Choroid plexus epithelial cell (primary cell): ENCODE results near the gene PLET1.

Experiments used
- DNase-seq: peaks from one replicate; pipeline ENCODE4 v3.0.0-alpha.2; 2010; ENCODE audit warnings: low read depth
- H3K4me3 ChIP-seq: 2 replicates; pipeline ENCODE4 v1.5.1; 2011; ENCODE audit warnings: low read depth, mild to moderate bottlenecking, control low read depth, low read length, moderate library complexity
- TF ChIP-seq, protein P1 (sequence below): conservative IDR thresholded peaks from 2 replicates; pipeline ENCODE4 v1.5.1; 2011; ENCODE audit warnings: low read depth, mild to moderate bottlenecking, control low read depth, inconsistent platforms, low read length, moderate library complexity

The PLET1 gene

DNA sequence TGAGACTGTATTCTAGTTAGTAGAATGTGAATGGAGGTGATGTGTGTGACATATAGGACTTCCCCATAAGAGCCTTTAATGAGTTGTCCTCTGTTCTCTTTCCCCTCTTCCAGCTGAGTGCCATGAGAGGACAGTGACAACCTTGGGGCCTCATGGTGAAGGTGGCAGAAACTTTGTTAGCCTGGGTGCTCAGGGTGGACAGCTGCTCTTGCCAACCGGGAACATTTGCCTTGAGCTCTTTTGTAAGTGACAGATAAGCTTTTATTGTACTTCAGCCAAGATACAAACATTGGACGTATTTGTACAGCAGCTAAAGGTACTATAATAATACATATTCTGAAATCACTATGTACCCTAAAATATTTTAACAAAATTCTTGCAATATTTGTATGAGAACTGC is 33.0 kb upstream of the PLET1 start:
- no peak overlapping the region for H3K4me3 ChIP-seq
- TF ChIP-seq, protein P1, sequence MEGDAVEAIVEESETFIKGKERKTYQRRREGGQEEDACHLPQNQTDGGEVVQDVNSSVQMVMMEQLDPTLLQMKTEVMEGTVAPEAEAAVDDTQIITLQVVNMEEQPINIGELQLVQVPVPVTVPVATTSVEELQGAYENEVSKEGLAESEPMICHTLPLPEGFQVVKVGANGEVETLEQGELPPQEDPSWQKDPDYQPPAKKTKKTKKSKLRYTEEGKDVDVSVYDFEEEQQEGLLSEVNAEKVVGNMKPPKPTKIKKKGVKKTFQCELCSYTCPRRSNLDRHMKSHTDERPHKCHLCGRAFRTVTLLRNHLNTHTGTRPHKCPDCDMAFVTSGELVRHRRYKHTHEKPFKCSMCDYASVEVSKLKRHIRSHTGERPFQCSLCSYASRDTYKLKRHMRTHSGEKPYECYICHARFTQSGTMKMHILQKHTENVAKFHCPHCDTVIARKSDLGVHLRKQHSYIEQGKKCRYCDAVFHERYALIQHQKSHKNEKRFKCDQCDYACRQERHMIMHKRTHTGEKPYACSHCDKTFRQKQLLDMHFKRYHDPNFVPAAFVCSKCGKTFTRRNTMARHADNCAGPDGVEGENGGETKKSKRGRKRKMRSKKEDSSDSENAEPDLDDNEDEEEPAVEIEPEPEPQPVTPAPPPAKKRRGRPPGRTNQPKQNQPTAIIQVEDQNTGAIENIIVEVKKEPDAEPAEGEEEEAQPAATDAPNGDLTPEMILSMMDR = no peak
- no peak for DNase-seq

DNA sequence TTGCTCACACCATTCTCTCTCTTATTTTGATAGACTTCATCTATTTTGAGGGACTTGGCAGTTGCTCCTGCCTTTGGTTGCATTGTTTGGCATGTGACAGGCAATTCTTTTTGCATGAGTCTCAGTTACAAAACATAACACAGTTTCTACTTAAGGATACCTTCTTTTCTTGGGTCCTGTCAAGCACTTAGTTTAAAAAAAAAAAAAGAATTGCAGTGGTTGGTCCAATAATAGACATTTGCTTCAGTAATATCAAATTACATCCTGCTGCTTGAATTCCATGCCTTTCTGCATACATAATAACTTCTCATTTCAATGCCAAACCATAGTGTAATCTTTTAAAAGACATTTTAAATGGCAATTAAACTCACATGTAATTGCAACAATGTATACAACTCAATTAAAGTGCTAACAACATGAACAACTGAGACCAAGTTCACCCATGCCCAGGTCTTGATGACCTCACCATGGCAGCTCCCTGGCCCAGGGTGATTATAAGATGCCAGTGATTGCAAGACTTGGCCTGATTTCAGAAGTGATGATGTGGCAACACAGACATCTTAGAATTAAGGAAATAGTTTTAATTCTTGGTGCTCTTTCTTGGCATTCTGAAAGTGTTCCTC is 32.2 kb upstream of the PLET1 start:
- TF ChIP-seq, protein P1 = no peak
- no peak overlapping the region for H3K4me3 ChIP-seq
- peak; percentile 95 for DNase-seq

DNA sequence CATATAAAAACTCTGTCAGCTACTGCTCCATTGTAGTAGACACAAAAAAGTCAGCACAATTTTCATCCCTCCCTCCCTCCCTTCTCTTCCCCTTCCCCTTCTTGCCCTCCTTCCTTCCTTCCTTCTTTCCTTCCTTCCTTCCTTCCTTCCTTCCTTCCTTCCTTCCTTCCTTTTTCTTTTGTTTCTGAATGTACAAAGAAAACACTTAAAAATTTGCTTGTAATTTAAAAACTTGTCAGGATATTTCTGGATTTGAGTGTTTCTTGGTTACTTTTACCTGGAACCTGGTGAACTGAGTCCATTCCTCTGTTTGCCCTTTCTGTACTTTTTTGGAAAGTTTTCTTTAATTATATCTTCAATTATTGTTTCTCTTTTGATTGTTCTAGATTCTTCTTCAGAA is 31.5 kb upstream of the PLET1 start:
- H3K4me3 ChIP-seq = no peak overlapping the region
- TF ChIP-seq, protein P1 = no peak
- no peak for DNase-seq

DNA sequence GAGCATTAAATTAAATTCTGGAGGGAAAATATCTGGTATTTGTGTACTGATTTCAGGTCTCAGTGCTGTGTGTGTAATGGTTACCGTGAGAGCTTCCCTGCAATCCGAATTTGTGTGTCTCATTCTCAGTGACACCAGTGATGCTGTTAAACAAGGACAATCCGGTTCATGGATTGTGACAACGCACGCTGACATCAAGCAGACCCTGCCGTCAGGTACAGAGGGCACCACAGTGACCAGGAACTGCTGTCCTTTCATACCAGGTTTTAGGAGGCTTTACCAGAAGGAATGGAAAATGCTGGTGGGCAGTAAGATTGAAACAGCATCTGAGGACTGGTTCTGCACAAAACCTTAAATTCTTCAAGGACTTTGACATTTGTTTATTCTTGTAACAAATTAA is 30.5 kb upstream of the PLET1 start:
- DNase-seq = no peak
- TF ChIP-seq, protein P1 = no peak
- H3K4me3 ChIP-seq = no peak overlapping the region

DNA sequence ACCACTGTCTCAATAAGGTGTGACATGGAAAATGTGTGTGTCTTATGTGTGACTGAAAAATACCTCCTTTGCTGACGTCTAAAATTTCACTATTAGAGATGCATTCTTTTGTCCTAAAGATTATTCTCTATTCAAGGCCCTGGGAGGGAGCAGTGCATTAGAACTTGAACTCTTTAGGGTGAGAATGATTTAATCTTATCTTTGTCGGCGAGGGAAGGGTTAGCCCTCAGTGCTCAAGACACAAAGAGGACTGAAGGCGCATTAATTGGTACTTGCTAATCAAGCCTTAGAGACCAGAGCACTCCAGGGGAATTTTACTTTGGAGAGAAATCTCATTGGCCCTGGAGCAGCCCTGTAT is 29.8 kb upstream of the PLET1 start:
- DNase-seq = no peak
- TF ChIP-seq, protein P1 = no peak
- peak overlapping the region; percentile 77 for H3K4me3 ChIP-seq

DNA sequence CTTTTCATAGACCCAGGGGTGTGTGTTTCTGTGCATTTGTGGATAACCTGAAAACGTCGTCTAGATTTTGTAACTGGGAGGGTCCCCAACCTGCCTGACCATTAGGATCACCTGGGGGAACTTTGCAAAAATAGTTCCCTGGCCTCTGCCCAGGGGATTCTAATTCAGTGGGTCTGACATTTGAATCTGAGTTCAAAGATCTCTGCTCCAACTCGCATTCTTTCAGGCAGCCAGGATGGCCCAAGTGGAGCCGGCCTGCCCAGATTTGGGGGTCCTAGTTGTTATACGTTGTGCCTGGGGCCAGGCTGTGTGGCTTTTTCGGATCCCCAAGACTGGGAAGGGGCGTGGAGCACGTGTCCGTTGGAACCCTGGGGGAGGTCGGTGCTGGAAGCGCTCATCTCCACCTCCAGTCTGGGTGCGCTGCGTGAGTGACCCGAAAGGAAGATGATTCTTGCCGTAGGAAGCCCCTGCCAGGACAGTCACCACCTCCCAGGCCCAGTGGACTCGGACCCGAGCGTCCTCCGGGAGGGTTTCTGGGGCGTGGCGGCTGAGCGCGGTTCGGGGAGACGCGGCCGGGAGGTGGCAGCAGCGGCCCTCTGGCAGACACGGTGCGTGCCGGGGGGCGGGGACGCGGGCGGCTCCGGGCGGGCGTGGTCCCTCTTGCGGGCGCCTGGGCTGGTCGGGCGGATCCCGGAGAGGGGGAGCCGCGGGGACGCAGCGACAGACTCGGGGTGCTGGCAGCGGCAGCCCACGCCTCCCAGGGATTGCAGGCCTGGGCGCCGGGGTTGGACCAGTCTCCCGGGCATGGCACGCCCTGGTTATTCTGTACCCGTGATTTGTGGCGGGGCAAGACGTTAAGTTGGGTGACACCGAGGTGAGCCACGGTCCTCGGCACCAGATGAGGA is 29.2 kb upstream of the PLET1 start:
- TF ChIP-seq, protein P1 = peak; percentile 64
- peak; percentile 58 for DNase-seq
- H3K4me3 ChIP-seq = peak overlapping the region; percentile 77

DNA sequence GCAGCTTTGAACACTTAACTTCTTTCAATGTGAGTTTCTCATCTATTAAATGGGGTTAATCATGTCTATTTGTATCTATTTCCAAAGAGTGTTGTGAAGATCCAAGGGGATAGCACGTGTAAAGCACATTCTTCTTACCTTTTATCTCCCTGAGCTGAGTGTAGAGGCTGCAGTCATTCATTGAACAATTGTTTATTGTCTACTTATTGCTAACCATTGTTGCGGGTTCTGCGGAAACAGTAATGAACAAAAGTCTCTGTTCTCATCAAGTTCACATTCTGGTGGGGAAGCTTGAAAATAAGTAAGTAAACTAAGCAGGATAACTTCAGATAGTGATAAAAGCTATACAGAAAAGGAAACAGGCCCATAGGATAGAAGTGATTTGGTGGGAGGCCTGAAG is 27.4 kb upstream of the PLET1 start:
- no peak overlapping the region for H3K4me3 ChIP-seq
- no peak for DNase-seq
- TF ChIP-seq, protein P1 = no peak
